Lower lobe of right lung (tissue), 2 donors: ENCODE measurements around the gene MPRIP. TPM values are rescaled to one million over a fixed set of nuclear protein-coding genes. Genes with fewer than 3 reads are reported as not detected.

Experiments used
- ATAC-seq, 2 donors: fragments of 200-7000 bp; cut with Tn5 transposase; one replicate each; pipeline ENCODE4 v1.9.1; 2020 to 2022; ENCODE audit warnings: mild to moderate bottlenecking in 2 of 2, moderate library complexity in 2 of 2
- DNase-seq: peaks from one replicate; pipeline ENCODE4 v3.0.0-alpha.2; 2020
- H3K27ac ChIP-seq: fragments of 200-600 bp; one replicate; pipeline ENCODE4 v1.8.0; 2022
- H3K27me3 ChIP-seq: fragments of 200-600 bp; one replicate; pipeline ENCODE4 v1.8.0; 2022; ENCODE audit warnings: low read depth
- H3K36me3 ChIP-seq: fragments of 200-600 bp; one replicate; pipeline ENCODE4 v1.8.0; 2022; ENCODE audit warnings: mild to moderate bottlenecking
- H3K4me1 ChIP-seq: fragments of 200-600 bp; one replicate; pipeline ENCODE4 v1.8.0; 2022
- H3K4me3 ChIP-seq: fragments of 200-600 bp; one replicate; pipeline ENCODE4 v1.8.0; 2022; ENCODE audit warnings: mild to moderate bottlenecking
- H3K9me3 ChIP-seq: fragments of 200-600 bp; one replicate; pipeline ENCODE4 v1.8.0; 2022
- intact Hi-C: fragments of 100-400 bp; cut with DNase I; formaldehyde crosslinking; loops from one replicate; pipeline ENCODE4 v1.11.0; 2022
- total RNA-seq: library from RNA; stranded (reverse); fragmentation: NEBNext Ultra II Directional; extraction: Animal tissue kit (Norgen Biotek cat#: 25700); gene quantifications from one replicate; pipeline ENCODE4 v1.2.1, GENCODE V29; 2021
- TF ChIP-seq, protein P1 (sequence below): fragments of 200-600 bp; IDR thresholded peaks from one replicate; pipeline ENCODE4 v1.8.0; 2022; ENCODE audit warnings: antibody characterized with exemption, mild to moderate bottlenecking
- donor health status: DM: no; HTN: yes; CAD: no; lungs with severe emphysema.

Gene MPRIP
- total RNA-seq, 1 donor from 2014 or later, result 232 TPM

DNA sequence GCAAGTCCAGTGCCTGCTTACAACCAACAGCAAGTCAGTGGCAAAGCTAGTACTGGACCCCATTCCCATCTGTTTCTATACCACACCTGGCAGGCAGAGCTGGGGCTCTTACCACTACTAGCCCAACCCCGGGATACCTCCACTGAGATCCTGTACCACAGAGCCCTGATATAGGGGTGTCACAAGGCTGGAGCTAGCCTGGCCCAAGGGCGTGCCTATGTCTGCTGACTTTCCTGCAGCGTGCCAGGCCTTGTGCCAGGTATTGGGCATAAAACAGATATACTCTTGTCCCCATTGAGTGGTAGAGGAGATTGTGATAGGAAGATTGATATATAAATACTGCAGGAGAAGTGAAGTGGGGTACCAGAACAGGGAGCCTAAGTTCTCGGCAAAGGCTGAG, 119.5 kb downstream of the MPRIP start:
- Histone ChIP-seq H3K36me3 (peaks cover 100% of the 10 kb centered on the region), H3K9me3 (no peaks in the 10 kb centered on the region), H3K27ac (no peak overlapping the region), H3K4me1 (no peaks in the 10 kb centered on the region), H3K4me3 (no peak overlapping the region), H3K27me3 (no peaks in the 10 kb centered on the region)
- no peak for ATAC-seq
- TF ChIP-seq, protein P1, sequence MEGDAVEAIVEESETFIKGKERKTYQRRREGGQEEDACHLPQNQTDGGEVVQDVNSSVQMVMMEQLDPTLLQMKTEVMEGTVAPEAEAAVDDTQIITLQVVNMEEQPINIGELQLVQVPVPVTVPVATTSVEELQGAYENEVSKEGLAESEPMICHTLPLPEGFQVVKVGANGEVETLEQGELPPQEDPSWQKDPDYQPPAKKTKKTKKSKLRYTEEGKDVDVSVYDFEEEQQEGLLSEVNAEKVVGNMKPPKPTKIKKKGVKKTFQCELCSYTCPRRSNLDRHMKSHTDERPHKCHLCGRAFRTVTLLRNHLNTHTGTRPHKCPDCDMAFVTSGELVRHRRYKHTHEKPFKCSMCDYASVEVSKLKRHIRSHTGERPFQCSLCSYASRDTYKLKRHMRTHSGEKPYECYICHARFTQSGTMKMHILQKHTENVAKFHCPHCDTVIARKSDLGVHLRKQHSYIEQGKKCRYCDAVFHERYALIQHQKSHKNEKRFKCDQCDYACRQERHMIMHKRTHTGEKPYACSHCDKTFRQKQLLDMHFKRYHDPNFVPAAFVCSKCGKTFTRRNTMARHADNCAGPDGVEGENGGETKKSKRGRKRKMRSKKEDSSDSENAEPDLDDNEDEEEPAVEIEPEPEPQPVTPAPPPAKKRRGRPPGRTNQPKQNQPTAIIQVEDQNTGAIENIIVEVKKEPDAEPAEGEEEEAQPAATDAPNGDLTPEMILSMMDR, result no peak
- intact Hi-C loops, result no loop called here
- no peak for DNase-seq

DNA sequence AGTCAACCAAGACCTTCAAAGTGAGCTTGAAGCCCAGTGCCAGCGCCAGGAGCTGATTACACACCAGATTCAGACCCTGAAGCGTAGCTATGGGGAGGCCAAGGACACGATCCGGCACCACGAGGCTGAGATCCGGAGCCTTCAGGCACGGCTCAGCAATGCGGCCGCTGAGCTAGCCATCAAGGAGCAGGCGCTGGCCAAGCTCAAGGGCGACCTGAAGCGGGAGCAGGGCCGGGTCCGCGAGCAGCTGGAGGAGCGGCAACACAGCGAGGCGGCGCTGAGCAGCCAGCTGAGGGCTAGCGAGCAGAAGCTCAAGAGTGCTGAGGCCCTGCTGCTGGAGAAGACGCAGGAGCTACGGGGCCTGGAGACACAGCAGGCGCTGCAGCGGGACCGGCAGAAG, 121.9 kb downstream of the MPRIP start:
- no peak overlapping the region for H3K27ac ChIP-seq
- H3K36me3 ChIP-seq, result peaks cover 100% of the 10 kb centered on the region
- intact Hi-C loops, result no loop called here
- no peak for DNase-seq
- H3K4me3 ChIP-seq, result no peak overlapping the region
- H3K9me3 ChIP-seq, result no peaks in the 10 kb centered on the region
- TF ChIP-seq, protein P1, result no peak
- no peaks in the 10 kb centered on the region for H3K27me3 ChIP-seq
- no peak for ATAC-seq
- no peaks in the 10 kb centered on the region for H3K4me1 ChIP-seq

DNA sequence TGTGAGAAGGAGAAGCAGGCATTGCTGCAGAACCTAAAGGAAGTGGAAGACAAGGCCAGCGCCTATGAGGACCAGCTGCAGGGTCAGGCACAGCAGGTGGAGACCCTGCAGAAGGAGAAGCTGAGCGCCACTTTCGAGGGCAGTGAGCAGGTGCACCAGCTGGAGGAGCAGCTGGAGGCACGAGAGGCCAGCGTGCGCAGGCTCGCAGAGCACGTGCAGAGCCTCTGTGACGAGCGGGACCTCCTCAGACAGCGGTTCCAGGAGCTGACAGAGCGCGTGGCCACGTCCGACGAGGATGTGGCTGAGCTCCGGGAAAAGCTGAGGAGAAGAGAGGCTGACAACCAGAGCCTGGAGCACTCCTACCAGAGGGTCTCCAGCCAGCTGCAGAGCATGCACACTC, 122.4 kb downstream of the MPRIP start:
- TF ChIP-seq, protein P1, result no peak
- no peak for DNase-seq
- Histone ChIP-seq H3K9me3 (no peaks in the 10 kb centered on the region), H3K4me3 (no peak overlapping the region), H3K36me3 (peaks cover 99% of the 10 kb centered on the region), H3K27ac (no peak overlapping the region), H3K27me3 (no peaks in the 10 kb centered on the region), H3K4me1 (no peaks in the 10 kb centered on the region)
- intact Hi-C loops, result no loop called here
- no peak for ATAC-seq

DNA sequence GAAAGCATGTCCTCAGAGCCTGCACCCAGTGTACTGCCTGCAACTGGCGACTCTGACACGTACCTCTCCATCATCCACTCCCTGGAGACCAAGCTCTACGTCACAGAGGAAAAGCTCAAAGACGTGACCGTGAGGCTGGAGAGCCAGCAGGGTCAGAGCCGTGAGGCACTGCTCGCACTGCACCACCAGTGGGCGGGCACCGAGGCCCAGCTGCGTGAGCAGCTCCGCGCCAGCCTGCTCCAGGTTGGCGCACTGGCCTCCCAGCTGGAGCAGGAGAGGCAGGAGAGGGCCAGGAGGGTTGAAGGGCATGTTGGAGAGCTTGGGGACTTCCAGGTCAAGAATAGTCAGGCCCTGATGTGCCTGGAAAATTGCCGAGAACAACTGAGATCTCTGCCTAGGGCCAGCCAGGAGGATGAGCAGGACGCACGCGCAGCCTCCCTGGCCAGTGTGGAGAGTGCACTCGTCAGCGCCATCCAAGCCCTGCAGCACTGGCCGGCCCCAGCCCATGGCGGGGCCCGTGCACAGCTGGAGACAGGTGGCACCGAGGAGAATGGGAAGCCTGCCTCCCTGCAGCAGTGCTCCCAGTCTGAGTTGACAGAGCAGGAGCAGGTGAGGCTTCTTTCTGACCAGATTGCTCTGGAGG, 123.5 kb downstream of the MPRIP start:
- TF ChIP-seq, protein P1, result no peak
- ATAC-seq (no peak), DNase-seq (no peak)
- intact Hi-C loops, result no loop called here
- H3K4me1 ChIP-seq, result peaks cover 9% of the 10 kb centered on the region
- no peak overlapping the region for H3K4me3 ChIP-seq
- H3K9me3 ChIP-seq, result no peaks in the 10 kb centered on the region
- no peak overlapping the region for H3K27ac ChIP-seq
- H3K27me3 ChIP-seq, result no peaks in the 10 kb centered on the region
- H3K36me3 ChIP-seq, result peaks cover 99% of the 10 kb centered on the region

DNA sequence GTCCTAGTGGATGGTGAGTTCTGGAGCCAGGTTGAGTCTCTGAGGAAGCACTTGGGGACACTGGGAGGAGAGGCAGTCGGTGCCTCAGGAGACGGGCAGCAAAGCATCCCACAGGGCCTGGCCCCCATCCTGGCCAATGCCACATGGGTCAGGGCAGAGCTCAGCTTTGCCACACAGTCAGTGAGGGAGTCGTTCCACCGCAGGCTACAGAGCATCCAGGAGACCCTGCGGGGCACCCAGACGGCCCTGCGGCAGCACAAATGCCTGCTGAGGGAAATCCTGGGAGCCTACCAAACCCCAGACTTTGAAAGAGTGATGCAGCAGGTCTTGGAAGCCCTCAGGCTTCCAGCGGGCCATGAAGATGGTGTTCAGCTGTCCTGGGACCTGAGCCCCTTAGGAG, 124.2 kb downstream of the MPRIP start:
- ATAC-seq, result no peak
- no peak for DNase-seq
- H3K4me3 ChIP-seq, result no peak overlapping the region
- TF ChIP-seq, protein P1, result no peak
- peaks cover 96% of the 10 kb centered on the region for H3K36me3 ChIP-seq
- intact Hi-C loops, result no loop called here
- H3K27ac ChIP-seq, result no peak overlapping the region
- H3K27me3 ChIP-seq, result no peaks in the 10 kb centered on the region
- peaks cover 15% of the 10 kb centered on the region for H3K4me1 ChIP-seq
- H3K9me3 ChIP-seq, result no peaks in the 10 kb centered on the region

DNA sequence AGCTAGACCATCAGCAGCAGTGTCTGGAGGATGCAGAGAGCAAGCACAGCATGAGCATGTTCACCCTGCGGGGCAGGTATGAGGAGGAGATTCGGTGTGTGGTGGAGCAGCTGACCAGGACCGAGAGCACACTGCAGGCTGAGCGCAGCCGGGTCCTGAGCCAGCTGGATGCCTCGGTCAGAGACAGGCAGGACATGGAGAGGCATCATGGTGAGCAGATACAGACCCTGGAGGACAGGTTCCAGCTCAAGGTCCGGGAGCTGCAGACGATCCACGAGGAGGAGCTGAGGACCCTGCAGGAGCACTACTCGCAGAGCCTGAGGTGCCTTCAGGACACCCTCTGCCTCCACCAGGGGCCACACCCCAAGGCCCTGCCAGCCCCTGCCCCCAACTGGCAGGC, 125.1 kb downstream of the MPRIP start:
- intact Hi-C loops, result no loop called here
- Histone ChIP-seq H3K4me1 (peaks cover 24% of the 10 kb centered on the region), H3K27me3 (no peaks in the 10 kb centered on the region), H3K9me3 (no peaks in the 10 kb centered on the region), H3K27ac (no peak overlapping the region), H3K4me3 (no peak overlapping the region), H3K36me3 (peaks cover 96% of the 10 kb centered on the region)
- DNase-seq (no peak), ATAC-seq (no peak)
- TF ChIP-seq, protein P1, result no peak
